Activated naive CD8-positive, alpha-beta T cell treated with anti-CD3 and anti-CD28 coated beads, Interleukin-2, amount 50 U/mL, for 24 hours (primary cell): Measurements from ENCODE around the gene ZNF75A.

Experiments used
- ATAC-seq: fragments of 150-1000 bp; cut with Tn5 transposase; one replicate; pipeline ENCODE4 v1.10.0; 2021
- DNase-seq: peaks from one replicate; pipeline ENCODE4 v3.0.0; 2021
- H3K27ac Mint-ChIP-seq: one replicate; pipeline ENCODE4 v1.8.0; 2021; ENCODE audit warnings: mild to moderate bottlenecking, mixed read lengths
- H3K27me3 Mint-ChIP-seq: one replicate; pipeline ENCODE4 v1.8.0; 2021; ENCODE audit warnings: mixed read lengths
- H3K36me3 Mint-ChIP-seq: one replicate; pipeline ENCODE4 v1.8.0; 2021; ENCODE audit warnings: low read depth, mixed read lengths
- H3K4me1 Mint-ChIP-seq: one replicate; pipeline ENCODE4 v1.8.0; 2021; ENCODE audit warnings: mixed read lengths
- H3K4me3 Mint-ChIP-seq: one replicate; pipeline ENCODE4 v1.8.0; 2021; ENCODE audit warnings: mild to moderate bottlenecking, moderate library complexity, mixed read lengths
- H3K9me3 Mint-ChIP-seq: one replicate; pipeline ENCODE4 v1.8.0; 2021; ENCODE audit warnings: mixed read lengths

Gene ZNF75A

DNA sequence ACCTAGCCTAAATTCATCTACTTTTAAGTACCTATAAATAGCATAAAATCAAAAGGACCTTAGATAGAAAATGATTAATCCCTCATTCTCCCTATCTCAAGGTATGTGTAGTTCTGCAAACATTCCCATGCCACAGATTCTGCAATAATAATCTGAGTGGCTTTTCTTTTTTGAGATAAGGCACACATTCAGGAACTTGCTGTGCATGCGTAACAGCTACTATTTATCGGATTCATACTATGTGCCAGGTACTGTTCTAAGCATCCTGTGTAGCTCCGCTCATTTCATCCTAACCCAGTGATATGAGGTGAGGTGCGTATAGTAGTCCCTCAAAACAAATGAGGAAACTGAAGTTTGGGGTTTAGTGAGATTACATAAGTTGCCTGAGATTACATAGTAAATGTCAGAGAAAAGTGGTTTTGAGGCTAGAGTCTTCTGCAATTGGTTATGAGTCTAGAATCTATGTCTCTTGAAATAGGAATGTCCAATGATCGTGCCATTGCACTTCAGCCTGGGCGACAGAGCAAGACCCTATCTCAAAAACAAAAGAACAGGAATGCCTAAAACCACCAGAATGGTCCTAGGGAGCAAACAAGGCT is 24.0 kb upstream of the ZNF75A start:
- H3K36me3 Mint-ChIP-seq, result peaks cover 26% of the 10 kb centered on the region
- peaks cover 12% of the 10 kb centered on the region for H3K9me3 Mint-ChIP-seq
- H3K27me3 Mint-ChIP-seq, result peaks cover 3% of the 10 kb centered on the region
- H3K4me3 Mint-ChIP-seq, result peak overlapping the region; percentile 94
- ATAC-seq (no peak), DNase-seq (no peak)
- H3K4me1 Mint-ChIP-seq, result peaks cover 40% of the 10 kb centered on the region
- no peak overlapping the region for H3K27ac Mint-ChIP-seq

DNA sequence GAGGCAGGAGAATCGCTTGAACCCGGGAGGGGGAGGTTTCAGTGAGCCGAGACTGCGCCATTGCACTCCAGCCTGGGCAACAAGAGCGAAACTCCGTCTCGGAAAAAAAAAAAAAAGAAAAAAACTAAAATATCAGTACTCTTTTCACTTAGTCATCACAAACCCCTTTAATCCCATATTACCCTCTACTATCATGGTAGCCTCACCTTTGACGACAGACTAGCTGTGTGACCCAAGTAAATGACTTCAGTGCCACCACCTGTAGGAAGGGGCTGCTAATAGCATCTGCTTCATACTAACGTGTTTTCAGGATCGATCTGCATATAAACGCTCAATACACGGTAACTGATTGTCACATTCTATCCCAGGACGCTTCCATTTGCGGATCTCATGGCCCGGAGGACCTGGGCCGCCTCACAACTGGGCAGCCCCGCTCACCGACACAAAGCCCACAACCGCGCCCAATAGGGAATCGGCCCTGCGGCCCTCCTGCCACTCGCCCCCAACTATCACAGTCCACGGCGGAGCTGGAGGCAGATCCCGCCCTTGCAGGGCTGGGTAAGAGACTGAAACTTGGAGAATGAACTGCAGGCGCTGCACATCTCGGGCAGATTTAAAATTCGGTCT is 23.1 kb upstream of the ZNF75A start:
- peak overlapping the region; percentile 94 for H3K4me3 Mint-ChIP-seq
- H3K4me1 Mint-ChIP-seq, result peaks cover 40% of the 10 kb centered on the region
- H3K27me3 Mint-ChIP-seq, result peaks cover 3% of the 10 kb centered on the region
- peak overlapping the region; percentile 95 for H3K27ac Mint-ChIP-seq
- DNase-seq, result no peak
- H3K36me3 Mint-ChIP-seq, result peaks cover 34% of the 10 kb centered on the region
- H3K9me3 Mint-ChIP-seq, result peaks cover 15% of the 10 kb centered on the region
- ATAC-seq, result peak; percentile 53

DNA sequence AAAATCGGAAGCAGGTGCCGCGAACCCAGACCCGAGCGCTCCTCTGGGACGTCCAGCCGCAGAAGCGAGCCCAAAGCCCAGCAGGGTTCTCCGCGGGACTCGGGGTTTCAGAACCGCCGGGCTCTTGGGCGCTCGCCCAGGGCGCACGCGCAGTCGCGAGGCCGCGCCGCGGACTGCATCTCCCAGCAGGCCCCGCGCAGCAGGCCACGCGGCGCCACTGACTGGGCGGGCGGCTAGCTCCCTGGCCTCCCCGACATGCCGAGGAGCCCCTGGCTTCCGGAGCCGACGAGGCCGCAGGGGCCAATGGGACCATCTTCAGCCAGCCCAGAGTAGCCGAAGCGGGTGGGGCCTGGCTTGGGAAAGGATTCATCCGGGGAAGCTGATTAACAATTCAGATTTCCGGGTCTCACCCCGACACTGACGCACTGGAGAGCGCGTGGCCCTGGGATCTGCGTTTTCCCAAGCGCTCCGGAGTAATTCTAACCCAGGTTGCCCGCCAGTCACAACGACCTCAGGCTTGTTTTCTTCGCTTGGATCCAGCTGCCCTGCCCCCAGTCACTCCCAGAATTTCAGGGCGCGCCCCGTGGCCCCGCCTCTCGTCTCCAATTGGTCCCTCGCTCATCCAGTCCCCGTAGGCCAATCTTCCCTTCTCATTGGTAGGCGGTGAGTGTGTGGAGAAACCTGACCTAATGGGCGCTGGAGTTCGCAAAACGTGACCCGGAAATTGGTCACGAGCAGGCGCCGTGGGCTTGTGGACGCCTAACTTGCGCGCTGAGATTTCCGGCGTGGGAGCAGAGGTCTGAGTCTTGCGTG is 22.4 kb upstream of the ZNF75A start, which contains the start of gene ZNF263:
ZNF263 (plus strand) TSS at position 762 of the 813 bp plus-strand sequence. CDS start 328 bp downstream, outside the sequence.
- Mint-ChIP-seq H3K9me3 (peaks cover 20% of the 10 kb centered on the region), H3K4me3 (peak within 1 kb of the TSS; percentile 94), H3K4me1 (peaks cover 40% of the 10 kb centered on the region), H3K27me3 (peaks cover 3% of the 10 kb centered on the region), H3K36me3 (peaks cover 42% of the 10 kb centered on the region), H3K27ac (peak within 1 kb of the TSS; percentile 95)
- peak; percentile 92 for ATAC-seq
- DNase-seq, result peak; percentile 91

DNA sequence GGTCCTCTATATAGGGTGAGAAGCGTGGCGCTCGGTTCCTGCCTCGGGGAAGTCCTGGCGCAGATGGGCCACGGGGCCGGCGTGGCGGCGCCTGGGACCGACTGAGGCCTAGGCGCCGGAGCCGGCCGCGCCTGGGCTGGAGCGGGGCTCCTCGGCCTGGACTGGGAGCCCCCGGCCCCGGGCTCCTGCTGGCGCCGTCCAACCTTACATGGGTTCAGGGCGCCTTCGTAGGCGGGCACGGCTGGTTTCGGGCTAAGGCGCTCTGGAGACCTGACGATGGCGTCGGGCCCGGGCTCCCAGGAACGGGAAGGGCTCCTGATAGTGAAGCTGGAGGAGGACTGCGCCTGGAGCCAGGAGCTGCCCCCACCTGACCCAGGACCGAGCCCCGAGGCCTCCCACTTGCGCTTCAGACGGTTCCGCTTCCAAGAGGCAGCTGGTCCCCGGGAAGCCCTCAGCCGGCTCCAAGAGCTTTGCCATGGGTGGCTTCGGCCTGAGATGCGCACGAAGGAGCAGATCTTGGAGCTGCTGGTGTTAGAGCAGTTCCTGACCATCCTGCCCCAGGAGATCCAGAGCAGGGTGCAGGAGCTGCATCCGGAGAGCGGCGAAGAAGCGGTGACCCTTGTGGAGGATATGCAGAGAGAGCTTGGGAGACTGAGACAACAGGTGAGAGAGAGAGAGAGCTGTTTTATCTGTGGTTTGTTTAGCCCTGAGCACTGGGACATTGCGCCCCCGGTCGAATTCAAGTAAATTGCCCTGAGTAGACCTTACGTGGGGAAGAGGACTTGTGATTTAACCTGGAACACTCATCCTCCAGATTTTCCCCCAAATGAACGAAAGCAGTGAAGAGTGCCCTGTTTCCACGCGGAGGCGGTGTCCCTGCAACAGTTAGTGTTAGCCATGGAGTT is 21.5 kb upstream of the ZNF75A start:
- Mint-ChIP-seq H3K27me3 (no peaks in the 10 kb centered on the region), H3K4me3 (peak overlapping the region; percentile 94), H3K36me3 (peaks cover 50% of the 10 kb centered on the region), H3K4me1 (peaks cover 40% of the 10 kb centered on the region), H3K9me3 (peaks cover 25% of the 10 kb centered on the region), H3K27ac (peak overlapping the region; percentile 95)
- no peak for ATAC-seq
- DNase-seq, result no peak

DNA sequence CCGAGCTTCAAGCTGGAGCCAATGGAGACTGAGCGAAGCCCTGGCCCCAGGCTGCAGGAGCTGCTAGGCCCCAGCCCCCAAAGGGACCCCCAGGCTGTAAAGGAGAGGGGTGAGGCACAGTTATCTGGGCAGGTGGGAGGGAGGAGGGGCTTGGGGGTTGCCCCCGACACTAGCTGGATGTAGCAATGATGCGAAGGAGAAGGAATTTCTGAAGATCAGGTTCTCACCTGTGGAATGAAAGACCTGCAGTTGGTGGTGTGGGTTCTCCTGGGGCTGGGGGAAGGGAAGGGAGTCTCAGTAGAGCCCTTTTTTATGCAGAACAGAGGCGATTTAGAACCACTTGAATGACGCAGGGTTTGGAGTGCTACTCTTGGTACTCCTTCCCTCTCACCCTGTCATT is 20.2 kb upstream of the ZNF75A start:
- Mint-ChIP-seq H3K27me3 (no peaks in the 10 kb centered on the region), H3K4me3 (peak overlapping the region; percentile 94), H3K4me1 (peaks cover 40% of the 10 kb centered on the region), H3K9me3 (peaks cover 31% of the 10 kb centered on the region), H3K36me3 (peaks cover 64% of the 10 kb centered on the region), H3K27ac (no peak overlapping the region)
- no peak for DNase-seq
- no peak for ATAC-seq

DNA sequence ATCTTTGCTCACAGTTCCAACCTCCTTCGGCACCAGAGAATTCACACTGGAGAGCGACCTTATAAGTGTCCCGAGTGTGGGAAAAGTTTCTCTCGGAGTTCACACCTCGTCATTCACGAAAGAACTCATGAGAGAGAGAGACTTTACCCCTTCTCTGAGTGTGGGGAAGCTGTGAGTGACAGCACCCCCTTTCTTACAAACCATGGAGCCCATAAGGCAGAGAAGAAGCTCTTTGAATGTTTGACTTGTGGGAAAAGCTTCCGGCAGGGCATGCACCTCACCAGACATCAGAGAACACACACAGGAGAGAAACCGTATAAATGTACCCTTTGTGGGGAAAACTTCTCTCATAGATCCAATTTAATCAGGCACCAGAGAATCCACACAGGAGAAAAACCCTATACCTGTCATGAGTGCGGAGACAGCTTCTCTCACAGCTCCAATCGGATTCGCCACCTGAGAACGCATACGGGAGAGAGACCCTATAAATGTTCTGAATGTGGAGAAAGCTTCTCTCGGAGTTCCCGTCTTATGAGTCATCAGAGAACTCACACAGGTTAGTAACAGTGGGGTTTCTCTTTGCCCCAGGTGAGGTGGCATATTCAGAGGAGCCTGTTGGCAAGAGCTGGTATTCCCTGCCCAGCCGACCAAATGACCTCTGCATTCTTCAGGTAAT is 15.2 kb upstream of the ZNF75A start:
- H3K27ac Mint-ChIP-seq, result no peak overlapping the region
- peaks cover 10% of the 10 kb centered on the region for H3K4me1 Mint-ChIP-seq
- peaks cover 95% of the 10 kb centered on the region for H3K36me3 Mint-ChIP-seq
- no peak overlapping the region for H3K4me3 Mint-ChIP-seq
- peaks cover 58% of the 10 kb centered on the region for H3K9me3 Mint-ChIP-seq
- DNase-seq (no peak), ATAC-seq (no peak)
- H3K27me3 Mint-ChIP-seq, result no peaks in the 10 kb centered on the region

DNA sequence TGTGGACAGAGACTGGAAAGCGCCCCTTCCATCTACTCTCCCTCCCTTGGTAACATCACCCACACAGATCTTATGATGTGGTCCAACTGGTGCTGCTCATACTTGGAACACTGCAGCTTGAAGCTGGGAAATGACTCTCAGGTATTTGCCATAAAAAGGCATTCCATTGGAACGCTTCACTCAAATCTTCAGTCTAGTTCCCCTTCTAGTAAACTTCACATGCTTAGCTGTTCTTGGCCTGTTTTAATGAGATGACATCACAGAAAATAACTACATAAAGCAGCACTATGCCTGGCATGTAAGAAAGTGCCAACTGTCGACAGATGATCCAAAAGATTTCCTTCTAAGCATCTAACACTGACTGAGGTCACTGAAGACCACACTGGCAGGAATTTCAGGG is 12.7 kb upstream of the ZNF75A start:
- Mint-ChIP-seq H3K9me3 (peaks cover 58% of the 10 kb centered on the region), H3K4me1 (no peaks in the 10 kb centered on the region), H3K27ac (no peak overlapping the region), H3K4me3 (no peak overlapping the region), H3K36me3 (peaks cover 86% of the 10 kb centered on the region), H3K27me3 (no peaks in the 10 kb centered on the region)
- DNase-seq, result no peak
- ATAC-seq, result no peak

DNA sequence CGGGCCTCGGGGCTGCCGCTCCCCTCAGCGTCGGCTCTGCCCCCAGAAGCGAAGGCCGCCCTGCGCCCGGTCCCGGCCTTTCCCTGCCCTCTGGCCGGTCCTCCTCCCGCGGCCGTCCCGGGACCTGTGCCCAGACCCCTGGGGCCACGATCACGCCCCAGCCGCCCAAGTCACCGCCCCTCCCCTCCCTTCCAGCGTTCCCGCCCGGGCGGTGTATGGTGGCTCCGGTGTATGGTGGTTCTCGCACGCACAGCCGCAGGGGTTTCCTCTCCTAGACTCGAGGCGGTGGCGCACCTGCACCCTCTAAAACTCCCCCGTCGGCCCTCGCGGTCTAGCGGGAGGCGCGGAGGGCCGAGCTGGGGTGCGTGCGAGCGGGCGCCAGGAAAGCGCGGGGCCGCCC is 10.1 kb upstream of the ZNF75A start:
- no peaks in the 10 kb centered on the region for H3K27me3 Mint-ChIP-seq
- no peak overlapping the region for H3K27ac Mint-ChIP-seq
- no peak for ATAC-seq
- no peak for DNase-seq
- H3K4me3 Mint-ChIP-seq, result no peak overlapping the region
- H3K36me3 Mint-ChIP-seq, result peaks cover 81% of the 10 kb centered on the region
- peaks cover 68% of the 10 kb centered on the region for H3K9me3 Mint-ChIP-seq
- H3K4me1 Mint-ChIP-seq, result no peaks in the 10 kb centered on the region

DNA sequence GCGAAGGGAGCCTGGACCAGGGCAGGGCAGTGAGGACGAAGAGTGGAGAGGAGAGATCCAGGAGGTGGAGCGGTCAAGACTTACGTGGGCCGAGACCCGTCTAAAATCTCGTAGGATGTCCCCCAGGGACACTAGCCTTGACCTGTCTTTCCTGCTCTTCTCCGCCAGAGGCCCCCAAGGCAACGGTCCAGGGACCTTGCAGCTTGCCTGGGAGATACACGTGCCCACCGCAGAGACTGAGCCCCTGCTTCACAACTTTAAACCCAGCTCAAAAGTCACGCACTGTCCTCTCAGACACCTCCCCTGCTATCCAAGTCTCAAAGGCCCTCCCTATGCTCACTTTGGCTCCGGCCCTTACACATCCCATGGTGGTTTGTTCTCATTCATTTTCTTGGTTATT is 9.5 kb upstream of the ZNF75A start:
- H3K27ac Mint-ChIP-seq, result no peak overlapping the region

DNA sequence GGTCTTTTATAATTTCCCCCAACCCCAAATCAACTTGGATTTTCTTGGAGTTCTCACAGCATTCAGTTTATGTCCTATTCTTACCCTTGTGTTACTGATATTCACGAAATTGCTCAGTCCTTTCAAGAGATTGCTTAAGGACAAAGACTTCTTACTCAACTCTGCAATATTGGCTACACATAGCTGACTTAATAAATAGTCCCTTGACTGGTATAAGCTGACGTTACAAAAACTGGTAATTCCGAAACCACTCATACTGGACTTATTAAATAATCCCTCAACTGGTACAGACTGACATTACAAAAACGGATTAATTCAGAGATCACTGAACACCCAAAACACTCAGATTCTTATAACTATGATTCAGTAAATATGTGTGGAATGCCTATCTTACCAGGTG is 927 bp upstream of the ZNF75A start:
- H3K4me1 Mint-ChIP-seq, result peaks cover 23% of the 10 kb centered on the region
- DNase-seq (no peak), ATAC-seq (no peak)
- H3K9me3 Mint-ChIP-seq, result peaks cover 49% of the 10 kb centered on the region
- no peaks in the 10 kb centered on the region for H3K27me3 Mint-ChIP-seq
- peaks cover 74% of the 10 kb centered on the region for H3K36me3 Mint-ChIP-seq
- H3K27ac Mint-ChIP-seq, result peak overlapping the region; percentile 73
- peak overlapping the region; percentile 81 for H3K4me3 Mint-ChIP-seq

More for the DNA sequence above, 9.5 kb upstream of the ZNF75A start:
- H3K4me3 Mint-ChIP-seq, result no peak overlapping the region
- H3K27me3 Mint-ChIP-seq, result no peaks in the 10 kb centered on the region
- H3K36me3 Mint-ChIP-seq, result peaks cover 80% of the 10 kb centered on the region
- no peak for DNase-seq
- ATAC-seq, result no peak
- peaks cover 70% of the 10 kb centered on the region for H3K9me3 Mint-ChIP-seq
- H3K4me1 Mint-ChIP-seq, result no peaks in the 10 kb centered on the region

DNA sequence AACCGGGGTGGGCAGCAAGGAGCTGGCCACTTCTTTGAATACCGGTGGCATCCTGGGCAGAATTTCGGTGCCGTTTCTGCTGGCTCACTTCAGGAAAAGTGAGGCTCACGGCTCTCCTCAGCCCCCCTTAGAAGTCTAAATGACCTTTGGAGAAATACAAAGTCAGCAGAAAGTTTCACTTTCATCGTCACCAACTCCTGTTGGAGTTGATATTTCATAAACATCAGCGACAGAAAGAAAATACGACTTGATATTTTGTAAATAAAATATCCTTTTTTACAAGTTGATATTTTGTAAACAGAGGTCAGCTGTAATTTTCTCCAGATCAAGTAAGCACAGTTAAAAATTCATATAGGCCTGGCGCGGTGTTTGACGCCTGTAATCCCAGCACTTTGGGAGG is 781 bp downstream of the ZNF75A start:
- DNase-seq (no peak), ATAC-seq (no peak)
- Mint-ChIP-seq H3K27ac (peak overlapping the region; percentile 73), H3K4me1 (peaks cover 23% of the 10 kb centered on the region), H3K36me3 (peaks cover 75% of the 10 kb centered on the region), H3K9me3 (peaks cover 37% of the 10 kb centered on the region), H3K27me3 (no peaks in the 10 kb centered on the region), H3K4me3 (peak overlapping the region; percentile 81)

DNA sequence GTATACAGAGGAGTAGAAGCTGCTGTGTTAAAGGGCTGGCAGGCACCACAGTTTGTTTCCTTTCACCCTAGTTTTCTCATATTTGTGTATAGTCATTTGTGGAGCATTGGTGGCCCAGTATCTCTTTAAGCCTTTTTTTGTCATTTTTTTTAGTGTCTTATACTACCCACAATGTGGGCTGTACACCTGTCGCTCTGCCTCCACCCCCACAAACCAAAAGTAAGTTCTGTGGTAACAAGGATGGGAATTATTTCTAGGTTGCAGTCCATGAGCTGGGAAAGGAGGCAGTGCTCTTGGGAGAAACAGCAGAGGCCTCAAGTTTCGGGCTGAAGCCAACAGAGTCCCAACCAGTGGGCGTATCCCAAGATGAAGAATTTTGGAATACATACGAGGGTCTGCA is 6.2 kb downstream of the ZNF75A start:
- Mint-ChIP-seq H3K36me3 (peaks cover 94% of the 10 kb centered on the region), H3K4me3 (no peak overlapping the region), H3K4me1 (peaks cover 2% of the 10 kb centered on the region), H3K27ac (no peak overlapping the region), H3K9me3 (peaks cover 69% of the 10 kb centered on the region), H3K27me3 (no peaks in the 10 kb centered on the region)
- no peak for DNase-seq
- no peak for ATAC-seq

DNA sequence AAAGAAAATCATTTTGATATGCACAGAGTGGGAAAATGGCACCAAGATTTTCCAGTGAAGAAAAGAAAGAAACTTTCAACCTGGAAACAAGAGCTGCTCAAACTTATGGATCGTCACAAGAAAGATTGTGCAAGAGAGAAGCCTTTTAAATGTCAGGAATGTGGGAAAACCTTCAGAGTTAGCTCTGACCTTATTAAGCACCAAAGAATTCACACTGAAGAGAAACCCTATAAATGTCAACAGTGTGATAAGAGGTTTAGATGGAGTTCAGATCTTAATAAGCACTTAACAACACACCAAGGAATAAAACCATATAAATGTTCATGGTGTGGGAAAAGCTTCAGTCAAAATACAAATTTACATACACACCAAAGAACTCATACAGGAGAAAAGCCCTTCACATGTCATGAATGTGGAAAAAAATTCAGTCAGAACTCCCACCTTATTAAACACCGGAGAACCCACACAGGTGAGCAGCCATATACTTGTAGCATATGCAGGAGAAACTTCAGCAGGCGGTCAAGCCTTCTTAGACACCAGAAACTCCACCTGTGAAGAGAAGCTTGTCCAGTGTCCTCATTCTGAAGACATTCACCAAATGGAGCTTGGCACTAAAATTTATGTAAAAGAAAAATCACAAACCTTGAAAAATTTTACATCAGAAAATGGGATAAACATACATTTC is 12.2 kb downstream of the ZNF75A start:
- Mint-ChIP-seq H3K36me3 (peaks cover 78% of the 10 kb centered on the region), H3K4me3 (no peak overlapping the region), H3K27ac (no peak overlapping the region), H3K4me1 (no peaks in the 10 kb centered on the region), H3K9me3 (peaks cover 85% of the 10 kb centered on the region), H3K27me3 (no peaks in the 10 kb centered on the region)
- ATAC-seq (no peak), DNase-seq (no peak)
